HAP-1 (cell line): ENCODE results near the gene LRP10.

Source experiments
- DNase-seq, 2 experiments: peaks; one replicate each; pipeline ENCODE4 v3.0.0-alpha.2; 2016 to 2020; ENCODE audit warnings: low spot score in 2 of 2
- H3K27me3 ChIP-seq: fragments of 250-450 bp; sonication (Bioruptor Pico); 2 replicates; pipeline ENCODE4 v1.5.1; 2020; ENCODE audit warnings: low read depth, mild to moderate bottlenecking, moderate library complexity
- H3K36me3 ChIP-seq: fragments of 250-450 bp; sonication (Bioruptor Pico); replicated peaks from 2 replicates; pipeline ENCODE4 v1.5.1; 2020; ENCODE audit warnings: mild to moderate bottlenecking
- H3K4me1 ChIP-seq: fragments of 250-450 bp; sonication (Bioruptor Pico); 2 replicates; pipeline ENCODE4 v1.5.1; 2020; ENCODE audit warnings: mild to moderate bottlenecking
- H3K4me3 ChIP-seq: fragments of 250-450 bp; sonication (Bioruptor Pico); 2 replicates; pipeline ENCODE4 v1.5.1; 2020; ENCODE audit warnings: mild to moderate bottlenecking, moderate library complexity
- H3K9me3 ChIP-seq: fragments of 250-450 bp; sonication (Bioruptor Pico); 2 replicates; pipeline ENCODE4 v1.5.1; 2020; ENCODE audit warnings: mild to moderate bottlenecking, moderate library complexity
- in situ Hi-C: fragments of 300-500 bp; cut with MboI; formaldehyde crosslinking; loops from 3 replicates; pipeline ENCODE4 v1.14.3; 2020; ENCODE audit warnings: low sequenced_read_pairs, inconsistent platforms, mixed read lengths

The LRP10 gene

DNA sequence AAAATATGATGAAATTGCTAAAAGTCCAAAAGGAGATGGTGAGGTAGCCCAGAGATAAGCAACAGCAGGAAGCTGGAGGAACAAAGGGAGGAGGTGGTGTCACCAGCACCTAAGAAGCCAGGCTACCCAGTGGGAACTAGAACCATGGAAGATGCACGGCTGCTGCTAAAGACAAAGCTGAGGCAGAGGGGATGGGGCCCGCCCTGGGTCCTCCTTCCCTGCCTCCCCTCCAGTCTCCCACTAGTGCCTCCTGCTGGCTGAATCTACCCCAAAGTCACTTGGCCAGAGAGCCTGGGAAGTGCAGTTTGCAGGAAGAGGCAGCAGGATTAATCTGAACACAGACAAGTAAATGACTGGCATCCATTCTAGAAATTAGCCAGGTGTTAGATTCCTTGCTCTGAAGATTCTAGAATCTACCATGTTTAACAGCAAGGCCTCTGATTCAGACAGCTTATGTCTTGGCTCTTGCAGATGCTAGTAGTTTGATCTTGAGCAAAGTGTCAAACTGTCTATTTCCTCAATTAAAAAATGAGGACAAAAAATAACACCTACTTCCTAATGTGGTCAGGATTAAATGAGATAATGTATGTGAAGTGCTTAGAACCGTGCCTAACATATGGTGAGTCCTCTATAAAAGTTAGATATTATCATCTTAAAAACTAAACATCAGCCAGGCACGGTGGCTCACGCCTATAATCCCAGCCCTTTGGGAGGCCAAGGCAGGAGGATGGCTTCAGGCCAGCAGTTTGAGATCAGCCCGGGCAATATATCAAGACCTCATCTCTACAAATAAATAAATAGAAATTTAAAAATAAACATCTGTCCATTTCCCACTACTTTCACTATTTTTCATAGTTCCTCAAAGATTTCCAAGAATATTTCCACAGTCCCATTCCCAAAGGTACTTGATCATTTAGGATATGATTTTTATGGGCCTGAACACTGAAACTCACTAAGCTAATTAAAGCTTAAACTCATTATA, 5.8 kb upstream of the LRP10 start:
- H3K4me1 ChIP-seq = peaks cover 5% of the 10 kb centered on the region
- no peak overlapping the region for H3K4me3 ChIP-seq
- H3K36me3 ChIP-seq = no peaks in the 10 kb centered on the region
- no peaks in the 10 kb centered on the region; the same call in 1 of the 2 replicates for H3K27me3 ChIP-seq
- in situ Hi-C loops = loop anchor here (25.0 kb wide), 1 partner anchor 478 kb away; no protein-coding TSS in a partner anchor
- H3K9me3 ChIP-seq = no peaks in the 10 kb centered on the region
- DNase-seq = peak in 1 of 2 experiments; percentile 55

DNA sequence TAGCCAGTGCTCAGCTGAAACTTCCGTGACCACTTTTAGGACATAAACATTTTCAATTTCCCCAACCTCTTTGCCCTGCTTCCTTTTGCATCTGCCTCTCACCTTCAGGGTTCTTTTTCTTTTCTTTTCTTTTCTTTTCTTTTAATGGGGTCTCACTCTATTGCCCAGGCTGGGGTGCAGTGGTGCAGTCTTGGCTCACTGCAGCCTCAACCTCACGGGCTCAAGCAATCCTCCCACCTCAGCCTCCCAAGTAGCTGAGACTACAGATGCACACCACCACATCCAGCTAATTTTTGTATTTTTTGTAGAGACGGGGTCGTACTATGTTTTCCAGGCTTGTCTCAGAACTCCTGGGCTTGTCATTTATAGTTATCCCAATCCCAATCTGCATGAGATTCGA, 4.7 kb upstream of the LRP10 start:
- Histone ChIP-seq H3K4me1 (peaks cover 8% of the 10 kb centered on the region), H3K4me3 (no peak overlapping the region), H3K27me3 (no peaks in the 10 kb centered on the region; the same call in 1 of the 2 replicates), H3K9me3 (no peaks in the 10 kb centered on the region), H3K36me3 (no peaks in the 10 kb centered on the region)
- DNase-seq = no peak
- in situ Hi-C loops = loop anchor here (25.0 kb wide), 1 partner anchor 480 kb away; no protein-coding TSS in a partner anchor

DNA sequence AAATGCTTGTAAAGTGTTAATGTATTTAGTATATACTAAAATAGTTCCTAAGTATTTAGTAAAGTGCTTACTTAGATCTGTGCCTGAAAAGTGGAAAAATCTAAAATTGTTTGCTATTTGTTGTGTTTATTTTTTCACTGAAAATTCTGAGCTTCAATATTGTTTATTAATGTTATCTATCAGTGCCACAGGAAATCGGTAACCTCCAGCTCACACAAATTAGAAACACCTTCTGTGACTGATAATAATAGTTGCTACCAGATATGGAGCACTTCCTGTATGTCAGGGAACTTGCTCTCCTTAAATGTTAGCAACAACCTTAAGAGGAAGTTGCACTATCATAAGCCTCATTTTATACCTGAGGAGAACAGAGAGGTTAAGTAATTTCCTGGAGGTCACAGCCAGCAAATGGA, 723 bp upstream of the LRP10 start:
- Histone ChIP-seq H3K36me3 (peaks cover 7% of the 10 kb centered on the region; the same call in 1 of the 2 replicates), H3K27me3 (no peaks in the 10 kb centered on the region), H3K4me3 (peak overlapping the region; percentile 74), H3K9me3 (no peaks in the 10 kb centered on the region), H3K4me1 (peaks cover 13% of the 10 kb centered on the region)
- in situ Hi-C loops = loop anchor here (25.0 kb wide), 1 partner anchor 484 kb away; no protein-coding TSS in a partner anchor
- no peak for DNase-seq

DNA sequence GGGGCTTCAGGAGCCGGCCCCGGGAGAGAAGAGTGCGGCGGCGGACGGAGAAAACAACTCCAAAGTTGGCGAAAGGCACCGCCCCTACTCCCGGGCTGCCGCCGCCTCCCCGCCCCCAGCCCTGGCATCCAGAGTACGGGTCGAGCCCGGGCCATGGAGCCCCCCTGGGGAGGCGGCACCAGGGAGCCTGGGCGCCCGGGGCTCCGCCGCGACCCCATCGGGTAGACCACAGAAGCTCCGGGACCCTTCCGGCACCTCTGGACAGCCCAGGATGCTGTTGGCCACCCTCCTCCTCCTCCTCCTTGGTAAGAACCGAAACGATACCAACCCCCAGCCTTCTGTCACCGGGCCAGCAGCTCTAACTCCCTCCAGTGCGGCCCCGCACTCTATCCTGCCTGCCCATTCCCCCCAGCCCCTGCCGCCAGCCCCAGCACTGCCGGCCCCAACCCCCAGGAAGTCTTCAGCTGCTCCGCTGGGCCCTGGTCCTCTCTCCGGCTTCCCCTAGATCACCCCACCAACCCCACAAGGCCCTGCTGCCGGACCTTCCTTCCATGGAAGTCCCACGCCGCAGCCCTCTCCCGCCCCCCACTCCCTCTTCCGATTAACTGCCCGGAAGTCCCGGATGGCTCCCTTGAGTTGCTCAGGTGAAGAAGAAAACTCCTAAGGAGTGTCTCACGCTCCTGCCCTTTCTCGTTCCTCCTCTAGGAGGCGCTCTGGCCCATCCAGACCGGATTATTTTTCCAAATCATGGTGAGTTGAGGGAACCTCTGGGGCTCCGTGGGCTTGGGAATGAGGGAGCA, 693 bp downstream of the LRP10 start:
- in situ Hi-C loops = loop anchor here (25.0 kb wide), 1 partner anchor 485 kb away; no protein-coding TSS in a partner anchor
- peak; percentile 70 to 92 for DNase-seq
- H3K36me3 ChIP-seq = peaks cover 7% of the 10 kb centered on the region; the same call in 1 of the 2 replicates
- H3K4me3 ChIP-seq = peak overlapping the region; percentile 74
- H3K4me1 ChIP-seq = peaks cover 13% of the 10 kb centered on the region
- H3K9me3 ChIP-seq = no peaks in the 10 kb centered on the region
- no peaks in the 10 kb centered on the region for H3K27me3 ChIP-seq

DNA sequence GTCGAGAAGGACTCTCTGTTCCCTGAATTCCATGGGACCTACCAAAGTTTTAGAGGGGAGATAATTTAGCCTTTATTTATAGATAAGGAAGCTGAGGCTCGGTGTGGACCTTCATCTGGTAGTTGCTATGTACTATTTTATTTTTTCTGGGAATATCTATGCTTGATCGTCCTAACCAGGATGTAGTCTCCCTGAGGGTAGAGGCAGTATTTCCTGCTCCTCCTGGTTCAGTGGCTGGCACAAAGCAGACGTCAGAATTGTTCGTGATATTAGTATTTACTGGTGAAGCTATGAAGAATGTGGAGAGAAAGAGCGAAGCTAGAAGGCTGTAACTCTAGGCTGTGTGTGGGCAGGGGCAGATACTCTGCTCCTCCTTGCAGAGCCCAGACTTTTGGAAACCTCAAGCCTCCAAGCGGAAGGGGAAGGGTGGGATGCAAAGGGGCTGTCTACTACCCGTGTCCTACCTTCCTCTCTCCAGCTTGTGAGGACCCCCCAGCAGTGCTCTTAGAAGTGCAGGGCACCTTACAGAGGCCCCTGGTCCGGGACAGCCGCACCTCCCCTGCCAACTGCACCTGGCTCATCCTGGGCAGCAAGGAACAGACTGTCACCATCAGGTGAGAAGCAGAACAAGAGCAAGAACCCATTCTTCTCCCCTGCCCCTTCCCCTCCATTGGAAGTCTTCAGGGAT, 1.4 kb downstream of the LRP10 start:
- peaks cover 7% of the 10 kb centered on the region; the same call in 1 of the 2 replicates for H3K36me3 ChIP-seq
- H3K27me3 ChIP-seq = no peaks in the 10 kb centered on the region
- H3K9me3 ChIP-seq = no peaks in the 10 kb centered on the region
- peaks cover 13% of the 10 kb centered on the region for H3K4me1 ChIP-seq
- in situ Hi-C loops = loop anchor here (25.0 kb wide), 1 partner anchor 486 kb away; no protein-coding TSS in a partner anchor
- peak overlapping the region; percentile 74 for H3K4me3 ChIP-seq
- no peak for DNase-seq

DNA sequence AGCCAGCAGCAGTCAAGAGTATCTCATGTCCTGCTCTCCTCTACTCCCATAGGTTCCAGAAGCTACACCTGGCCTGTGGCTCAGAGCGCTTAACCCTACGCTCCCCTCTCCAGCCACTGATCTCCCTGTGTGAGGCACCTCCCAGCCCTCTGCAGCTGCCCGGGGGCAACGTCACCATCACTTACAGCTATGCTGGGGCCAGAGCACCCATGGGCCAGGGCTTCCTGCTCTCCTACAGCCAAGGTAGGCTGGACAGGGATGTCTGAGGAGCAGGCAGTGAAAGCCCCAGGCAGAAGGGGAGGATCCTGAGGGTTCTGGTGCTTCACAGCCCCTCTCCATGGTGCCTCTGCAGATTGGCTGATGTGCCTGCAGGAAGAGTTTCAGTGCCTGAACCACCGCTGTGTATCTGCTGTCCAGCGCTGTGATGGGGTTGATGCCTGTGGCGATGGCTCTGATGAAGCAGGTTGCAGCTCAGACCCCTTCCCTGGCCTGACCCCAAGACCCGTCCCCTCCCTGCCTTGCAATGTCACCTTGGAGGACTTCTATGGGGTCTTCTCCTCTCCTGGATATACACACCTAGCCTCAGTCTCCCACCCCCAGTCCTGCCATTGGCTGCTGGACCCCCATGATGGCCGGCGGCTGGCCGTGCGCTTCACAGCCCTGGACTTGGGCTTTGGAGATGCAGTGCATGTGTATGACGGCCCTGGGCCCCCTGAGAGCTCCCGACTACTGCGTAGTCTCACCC, 3.6 kb downstream of the LRP10 start:
- H3K27me3 ChIP-seq = no peaks in the 10 kb centered on the region
- in situ Hi-C loops = no loop called here
- H3K4me1 ChIP-seq = peaks cover 13% of the 10 kb centered on the region
- DNase-seq = no peak
- peaks cover 7% of the 10 kb centered on the region; the same call in 1 of the 2 replicates for H3K36me3 ChIP-seq
- no peaks in the 10 kb centered on the region for H3K9me3 ChIP-seq
- no peak overlapping the region for H3K4me3 ChIP-seq

DNA sequence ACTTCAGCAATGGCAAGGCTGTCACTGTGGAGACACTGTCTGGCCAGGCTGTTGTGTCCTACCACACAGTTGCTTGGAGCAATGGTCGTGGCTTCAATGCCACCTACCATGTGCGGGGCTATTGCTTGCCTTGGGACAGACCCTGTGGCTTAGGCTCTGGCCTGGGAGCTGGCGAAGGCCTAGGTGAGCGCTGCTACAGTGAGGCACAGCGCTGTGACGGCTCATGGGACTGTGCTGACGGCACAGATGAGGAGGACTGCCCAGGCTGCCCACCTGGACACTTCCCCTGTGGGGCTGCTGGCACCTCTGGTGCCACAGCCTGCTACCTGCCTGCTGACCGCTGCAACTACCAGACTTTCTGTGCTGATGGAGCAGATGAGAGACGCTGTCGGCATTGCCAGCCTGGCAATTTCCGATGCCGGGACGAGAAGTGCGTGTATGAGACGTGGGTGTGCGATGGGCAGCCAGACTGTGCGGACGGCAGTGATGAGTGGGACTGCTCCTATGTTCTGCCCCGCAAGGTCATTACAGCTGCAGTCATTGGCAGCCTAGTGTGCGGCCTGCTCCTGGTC, 4.3 kb downstream of the LRP10 start:
- Histone ChIP-seq H3K27me3 (no peaks in the 10 kb centered on the region), H3K4me1 (peaks cover 7% of the 10 kb centered on the region), H3K36me3 (peaks cover 7% of the 10 kb centered on the region; the same call in 1 of the 2 replicates), H3K4me3 (no peak overlapping the region), H3K9me3 (no peaks in the 10 kb centered on the region)
- in situ Hi-C loops = no loop called here
- DNase-seq = no peak

DNA sequence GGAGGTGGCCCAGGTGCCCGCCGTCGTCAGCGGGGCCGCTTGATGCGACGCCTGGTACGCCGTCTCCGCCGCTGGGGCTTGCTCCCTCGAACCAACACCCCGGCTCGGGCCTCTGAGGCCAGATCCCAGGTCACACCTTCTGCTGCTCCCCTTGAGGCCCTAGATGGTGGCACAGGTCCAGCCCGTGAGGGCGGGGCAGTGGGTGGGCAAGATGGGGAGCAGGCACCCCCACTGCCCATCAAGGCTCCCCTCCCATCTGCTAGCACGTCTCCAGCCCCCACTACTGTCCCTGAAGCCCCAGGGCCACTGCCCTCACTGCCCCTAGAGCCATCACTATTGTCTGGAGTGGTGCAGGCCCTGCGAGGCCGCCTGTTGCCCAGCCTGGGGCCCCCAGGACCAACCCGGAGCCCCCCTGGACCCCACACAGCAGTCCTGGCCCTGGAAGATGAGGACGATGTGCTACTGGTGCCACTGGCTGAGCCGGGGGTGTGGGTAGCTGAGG, 5.5 kb downstream of the LRP10 start:
- Histone ChIP-seq H3K36me3 (peaks cover 7% of the 10 kb centered on the region; the same call in 1 of the 2 replicates), H3K4me3 (no peak overlapping the region), H3K9me3 (no peaks in the 10 kb centered on the region), H3K27me3 (no peaks in the 10 kb centered on the region; the same call in 1 of the 2 replicates), H3K4me1 (0 out of 2 replicates have a peak, but pooled peaks cover 5% of the 10 kb centered on the region)
- no peak for DNase-seq
- in situ Hi-C loops = no loop called here

DNA sequence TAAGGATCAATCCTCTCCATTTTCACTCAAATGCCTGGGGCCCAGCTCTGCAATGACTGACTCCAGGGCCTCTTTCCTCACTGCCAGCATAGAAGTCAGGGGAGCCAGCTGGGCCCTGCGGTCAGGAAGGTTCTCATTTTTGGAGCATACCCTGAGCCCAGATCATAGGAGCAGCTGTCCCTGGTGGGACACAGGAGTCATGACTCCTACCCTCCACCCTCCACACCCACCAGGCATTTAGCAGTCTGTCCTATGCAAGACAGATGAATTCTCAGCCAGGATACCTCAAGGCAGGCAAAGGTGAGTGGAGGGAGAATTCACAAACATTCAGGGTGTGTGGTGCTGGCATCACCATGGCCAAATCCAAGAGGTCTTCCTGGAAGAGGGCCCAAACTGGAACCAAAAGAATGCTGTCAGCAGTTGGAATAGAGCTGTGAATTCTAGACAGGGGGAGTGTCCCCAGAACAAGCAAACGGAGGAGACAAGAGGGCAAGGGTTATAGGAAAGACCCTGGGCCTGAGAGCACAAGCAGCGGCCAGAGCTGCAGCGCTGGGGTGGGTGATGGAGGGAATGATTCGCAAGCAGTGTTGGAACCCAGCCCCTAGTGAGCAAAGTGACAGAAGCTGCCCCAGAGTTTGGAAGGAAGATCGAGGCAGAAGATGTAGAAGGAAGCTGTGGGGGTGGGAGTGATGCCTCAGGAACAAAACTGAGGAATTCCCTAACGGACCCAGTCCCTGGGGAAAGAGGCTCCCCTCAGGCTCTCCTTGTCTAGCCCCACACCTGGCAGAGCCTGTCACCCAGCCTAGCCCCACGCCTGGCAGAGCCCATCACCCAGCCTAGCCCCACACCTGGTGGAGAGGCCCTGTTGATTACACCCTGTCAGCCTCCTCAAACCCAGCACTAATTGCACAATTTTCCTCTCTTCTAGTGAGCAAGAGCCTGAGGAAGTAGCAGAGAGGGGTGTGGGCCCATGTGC, 7.0 kb downstream of the LRP10 start:
- H3K4me1 ChIP-seq = peaks cover 4% of the 10 kb centered on the region
- in situ Hi-C loops = no loop called here
- no peaks in the 10 kb centered on the region; the same call in 1 of the 2 replicates for H3K27me3 ChIP-seq
- no peak for DNase-seq
- H3K36me3 ChIP-seq = peaks cover 7% of the 10 kb centered on the region; the same call in 1 of the 2 replicates
- H3K4me3 ChIP-seq = no peak overlapping the region
- no peaks in the 10 kb centered on the region for H3K9me3 ChIP-seq

DNA sequence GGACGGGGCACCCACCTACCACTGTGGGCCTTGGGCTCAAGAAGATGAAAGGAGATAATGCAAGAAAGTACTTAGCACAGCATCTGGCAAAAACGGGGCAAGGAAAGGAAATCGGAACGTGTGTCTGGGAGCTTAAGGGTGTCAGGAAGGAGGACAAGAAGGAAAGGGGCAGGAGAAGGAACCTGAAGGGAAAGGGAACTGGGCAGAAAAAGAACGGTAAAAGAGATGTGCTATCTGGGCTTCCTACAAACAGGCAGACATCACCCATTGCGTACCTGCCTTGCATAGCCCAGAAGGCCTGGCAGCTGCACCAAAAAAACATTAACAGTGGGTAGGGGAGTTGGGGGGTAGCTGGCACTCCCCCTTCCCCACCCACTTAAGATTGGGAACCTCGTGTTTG, 10.5 kb downstream of the LRP10 start:
- in situ Hi-C loops = no loop called here
- Histone ChIP-seq H3K9me3 (no peaks in the 10 kb centered on the region), H3K4me3 (no peak overlapping the region), H3K27me3 (no peaks in the 10 kb centered on the region; the same call in 1 of the 2 replicates), H3K36me3 (no peaks in the 10 kb centered on the region; the same call in 1 of the 2 replicates), H3K4me1 (peaks cover 4% of the 10 kb centered on the region)
- no peak for DNase-seq

DNA sequence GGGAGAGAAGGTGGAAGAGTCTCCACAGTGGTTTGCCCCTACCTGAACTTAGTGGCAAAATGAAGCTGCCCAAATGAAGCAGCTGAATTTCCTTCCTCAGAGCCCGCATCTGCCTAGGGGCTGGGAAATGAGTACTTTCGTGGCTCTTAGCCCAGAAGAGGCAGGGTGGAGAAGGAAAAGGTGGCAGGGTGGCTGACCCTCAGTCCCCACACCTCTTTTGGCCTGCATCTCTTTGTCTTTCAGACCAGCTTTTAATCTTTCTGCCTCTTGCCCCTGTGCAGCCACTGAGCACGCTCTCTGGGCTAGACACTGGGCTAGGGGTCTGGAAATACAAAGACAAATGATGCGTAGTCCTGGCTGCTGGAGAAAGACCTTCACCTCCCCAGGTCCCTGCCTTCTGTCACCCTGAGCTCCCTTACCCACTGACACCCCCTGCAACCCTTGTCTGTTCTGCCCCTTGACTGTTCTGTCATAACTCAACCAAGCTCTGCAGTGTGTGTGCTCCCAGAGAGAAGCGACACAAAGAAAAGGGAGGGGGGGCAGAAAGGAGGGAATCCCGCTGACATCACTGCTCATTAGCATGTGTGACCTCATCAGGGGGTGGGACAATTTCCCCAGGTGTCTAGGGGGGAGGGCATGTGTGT, 11.1 kb downstream of the LRP10 start:
- H3K4me1 ChIP-seq = peaks cover 4% of the 10 kb centered on the region
- peak in 1 of 2 experiments; percentile 32 for DNase-seq
- H3K9me3 ChIP-seq = no peaks in the 10 kb centered on the region
- no peaks in the 10 kb centered on the region for H3K36me3 ChIP-seq
- H3K27me3 ChIP-seq = no peaks in the 10 kb centered on the region; the same call in 1 of the 2 replicates
- H3K4me3 ChIP-seq = no peak overlapping the region
- in situ Hi-C loops = no loop called here
